CD4-positive, alpha-beta T cell treated with Interleukin-17A for 4 hours (primary cell): ENCODE measurements around the gene SIL1.
"Not testable (repeated sequence)": the region's sequence is repeated elsewhere in the genome, so short reads cannot be mapped to it uniquely, and the experiment has no call there.

Experiments used
- DNase-seq: peaks from one replicate; pipeline ENCODE4 v3.0.0-alpha.2; 2020; ENCODE audit warnings: mixed read lengths

The SIL1 gene

DNA sequence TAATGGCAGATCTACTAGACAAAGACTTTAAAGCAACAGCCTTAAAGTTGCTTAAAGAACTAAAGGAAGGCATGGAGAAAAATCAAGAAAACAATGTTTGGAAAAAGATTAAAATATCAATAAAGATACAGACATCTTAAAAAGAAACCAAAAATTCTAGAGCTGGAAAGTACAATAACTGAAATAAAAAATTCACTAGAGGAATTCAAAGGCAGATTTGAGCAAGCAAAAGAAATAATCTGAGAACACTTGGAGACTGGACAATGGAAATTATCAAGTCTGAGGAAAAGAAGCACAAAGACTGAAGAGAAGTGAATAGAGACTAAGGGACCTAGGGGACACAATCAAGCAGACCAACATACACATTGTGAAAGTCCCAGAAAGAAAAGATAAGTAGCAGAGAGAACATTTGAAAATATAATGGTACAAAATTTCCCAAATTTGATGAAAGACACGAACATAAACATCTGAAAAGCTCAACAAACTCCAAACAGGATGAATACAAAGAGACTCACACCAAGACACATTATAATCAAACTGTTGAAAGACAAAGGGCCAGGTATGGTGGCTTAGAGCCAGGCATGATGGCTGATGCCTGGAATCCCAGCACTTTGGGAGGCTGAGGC lies 26.3 kb downstream of the SIL1 start:
- DNase-seq, result no peak

DNA sequence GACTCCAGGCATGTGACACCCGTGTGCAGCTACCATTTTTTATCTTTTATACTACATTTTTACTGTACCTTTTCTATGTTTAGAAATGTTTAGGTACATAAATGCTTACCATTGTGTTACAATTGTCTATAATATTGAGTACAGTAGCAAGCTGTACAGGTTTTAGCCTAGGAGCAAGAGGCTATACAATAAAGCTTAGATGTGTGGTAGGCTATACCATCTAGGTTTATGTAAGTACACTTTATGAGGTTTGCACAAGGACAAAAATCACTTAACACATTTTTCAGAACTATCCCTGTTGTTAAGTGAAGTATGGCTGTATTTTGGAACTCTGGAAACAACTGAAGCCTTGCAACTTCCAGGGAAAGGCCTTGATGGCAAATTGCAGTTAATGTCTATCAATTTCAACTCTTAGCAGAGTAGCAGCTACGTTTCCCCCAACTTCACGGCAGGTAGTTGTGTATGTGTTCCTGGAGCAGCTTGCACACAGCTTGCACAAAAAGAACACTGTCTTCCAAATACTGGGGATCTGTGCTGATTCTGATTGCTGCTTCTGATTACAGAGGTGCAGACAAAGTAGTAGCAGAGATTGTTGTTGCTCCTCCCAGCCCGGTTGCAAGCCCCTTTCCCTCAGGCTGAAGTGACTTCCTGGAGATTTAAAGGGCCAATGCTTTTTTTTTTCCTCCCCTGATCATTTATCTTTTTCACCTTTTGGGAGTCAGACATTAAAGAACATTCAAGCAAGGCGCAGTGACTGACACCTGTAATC lies 30.0 kb downstream of the SIL1 start:
- DNase-seq, result no peak

DNA sequence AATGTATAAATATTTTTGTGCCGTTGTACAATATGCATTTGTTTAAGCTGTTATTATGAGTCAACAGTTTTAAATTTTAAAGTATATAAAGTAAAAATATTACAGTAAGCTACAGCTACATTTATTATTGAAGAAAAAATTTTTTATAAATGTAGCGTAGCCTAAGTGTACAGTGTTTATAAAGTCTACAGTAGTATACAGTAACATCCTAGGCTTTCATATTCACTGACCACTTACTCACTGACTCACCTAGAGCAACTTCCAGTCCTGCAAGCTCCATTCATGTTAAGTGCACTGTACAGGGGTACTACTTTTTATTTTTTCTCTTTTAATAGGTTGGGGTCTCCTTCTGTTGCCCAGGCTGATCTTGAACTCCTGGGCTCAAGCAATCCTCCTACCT lies 30.6 kb downstream of the SIL1 start:
- DNase-seq, result no peak

DNA sequence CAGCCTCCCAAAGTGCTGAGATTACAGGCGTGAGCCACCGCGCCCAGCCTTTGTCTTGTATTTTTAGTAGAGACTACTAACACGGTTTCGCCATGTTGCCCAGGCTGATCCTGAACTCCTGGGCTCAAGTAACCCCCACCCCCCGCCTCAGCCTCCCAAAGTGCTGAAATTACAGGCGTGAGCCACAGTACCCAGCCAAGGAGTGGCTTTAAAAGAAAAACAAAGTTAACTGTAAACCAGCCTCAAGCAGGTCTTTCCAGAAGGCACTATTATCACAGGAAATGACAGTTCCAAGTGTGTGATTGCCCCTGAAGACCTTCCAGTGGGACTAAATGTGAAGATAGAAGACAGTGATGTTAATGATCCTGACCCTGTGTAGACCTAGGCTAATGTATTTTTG lies 31.1 kb downstream of the SIL1 start:
- no peak for DNase-seq

DNA sequence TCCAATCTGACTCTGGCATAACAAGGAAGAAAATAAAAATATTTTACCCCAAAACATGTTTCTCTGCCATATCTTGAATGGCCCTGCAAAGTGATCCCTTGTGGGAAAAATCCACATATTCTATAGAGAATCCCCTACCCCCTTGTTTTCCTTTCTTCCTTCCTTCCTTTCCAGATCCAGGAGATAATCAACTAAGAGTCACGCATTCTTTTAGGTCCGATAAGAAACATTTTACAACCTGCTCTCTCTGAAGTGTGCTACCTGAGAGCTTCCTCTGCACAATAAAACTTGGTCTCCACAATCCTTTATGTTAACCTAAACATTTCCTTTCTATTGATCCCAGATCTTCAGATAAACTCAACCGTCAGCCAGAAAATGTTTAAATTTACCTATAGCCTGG lies 33.3 kb downstream of the SIL1 start:
- not testable (repeated sequence) for DNase-seq

DNA sequence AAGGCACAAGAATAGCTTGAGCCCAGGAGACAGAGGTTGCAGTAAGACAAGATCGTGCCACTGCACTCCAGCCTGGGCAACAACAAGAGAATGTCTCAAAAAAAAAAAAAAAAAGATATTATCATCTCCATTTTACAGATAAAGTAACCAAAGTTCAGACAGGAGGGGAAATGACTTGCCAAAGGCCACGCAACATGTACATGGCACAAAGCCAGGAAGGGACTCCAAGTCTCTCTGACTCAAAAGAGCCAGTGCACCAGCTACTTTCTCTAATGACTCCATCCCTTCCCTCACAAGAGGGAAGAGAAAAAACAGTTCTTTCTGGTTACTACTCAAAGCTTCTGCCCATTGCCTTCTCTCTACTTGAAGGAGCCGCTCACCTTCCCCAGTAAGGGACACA lies 34.1 kb downstream of the SIL1 start:
- DNase-seq, result no peak

DNA sequence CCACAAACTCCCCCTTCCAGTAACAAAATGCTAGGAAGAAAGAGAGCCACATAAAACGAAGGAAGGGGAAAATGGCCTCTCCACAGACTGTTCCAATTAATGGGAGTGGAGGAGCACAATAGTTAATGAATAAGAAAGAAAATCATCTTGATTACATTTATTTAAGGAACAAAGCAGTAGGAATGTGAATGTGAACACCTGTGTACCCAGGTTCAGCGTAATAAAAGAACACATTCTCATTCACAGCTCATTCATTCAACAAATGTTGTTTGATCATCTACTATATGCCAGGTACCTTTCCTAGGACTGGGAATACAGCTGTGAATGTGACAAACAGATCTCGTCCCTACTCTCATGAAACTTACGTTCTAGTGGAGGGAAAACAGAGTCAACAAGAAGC lies 35.7 kb downstream of the SIL1 start:
- no peak for DNase-seq

DNA sequence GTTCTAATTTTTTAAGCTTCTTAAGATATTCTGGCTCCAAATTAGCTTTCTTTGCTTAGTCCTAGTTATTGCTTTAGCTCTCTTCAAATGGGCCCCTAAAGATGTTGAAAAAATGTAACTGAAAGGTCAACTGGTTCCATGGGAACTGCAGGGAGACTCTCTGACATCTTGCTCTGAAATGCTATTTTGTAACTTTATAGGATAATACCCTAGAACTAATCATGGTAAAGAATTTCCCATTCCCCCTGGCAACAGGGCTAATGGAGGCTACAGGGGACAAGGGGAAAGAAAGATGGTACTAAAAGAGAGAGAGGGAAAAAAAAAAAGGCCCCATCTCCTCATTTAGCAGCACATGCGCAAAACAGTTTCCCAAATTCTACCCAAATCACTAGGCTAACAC lies 39.4 kb downstream of the SIL1 start:
- no peak for DNase-seq

DNA sequence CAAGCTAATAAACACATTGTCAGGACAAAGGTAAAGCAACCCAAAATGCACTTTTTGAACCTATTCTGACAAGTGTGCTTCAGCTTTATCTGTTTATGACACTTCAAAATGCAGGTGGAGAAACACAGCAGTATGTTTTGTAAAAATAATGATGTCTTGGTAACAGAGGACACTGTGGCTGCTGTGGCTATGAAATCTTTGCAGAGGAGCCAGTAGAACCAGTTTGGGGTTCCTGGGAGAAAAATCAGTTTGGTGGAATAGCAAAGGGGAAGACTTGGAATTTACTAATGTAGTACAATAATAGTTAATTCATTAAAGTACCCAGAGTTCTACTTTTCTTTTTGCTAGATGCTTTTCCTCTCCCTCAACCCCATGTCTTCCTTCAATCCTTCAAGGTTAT lies 40.6 kb downstream of the SIL1 start:
- DNase-seq, result no peak

DNA sequence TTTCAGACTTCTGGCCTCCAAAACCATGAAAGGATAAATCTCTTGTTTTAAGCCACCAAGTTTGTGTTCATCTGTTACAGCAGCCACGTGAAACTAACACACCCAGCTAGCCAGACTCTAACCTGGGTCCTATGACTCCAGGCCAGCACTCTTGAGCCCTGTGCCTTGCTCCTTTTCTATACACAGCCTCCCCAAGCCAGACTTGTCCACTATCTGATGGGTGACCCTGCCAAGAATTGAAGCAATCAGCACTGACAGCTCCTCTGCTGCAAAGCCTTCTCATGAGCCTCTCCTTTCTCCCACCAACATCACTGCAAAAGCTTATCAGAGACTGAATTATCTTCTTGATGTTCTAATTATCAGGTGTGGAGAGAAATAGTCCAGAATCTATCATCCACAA lies 41.4 kb downstream of the SIL1 start:
- no peak for DNase-seq

DNA sequence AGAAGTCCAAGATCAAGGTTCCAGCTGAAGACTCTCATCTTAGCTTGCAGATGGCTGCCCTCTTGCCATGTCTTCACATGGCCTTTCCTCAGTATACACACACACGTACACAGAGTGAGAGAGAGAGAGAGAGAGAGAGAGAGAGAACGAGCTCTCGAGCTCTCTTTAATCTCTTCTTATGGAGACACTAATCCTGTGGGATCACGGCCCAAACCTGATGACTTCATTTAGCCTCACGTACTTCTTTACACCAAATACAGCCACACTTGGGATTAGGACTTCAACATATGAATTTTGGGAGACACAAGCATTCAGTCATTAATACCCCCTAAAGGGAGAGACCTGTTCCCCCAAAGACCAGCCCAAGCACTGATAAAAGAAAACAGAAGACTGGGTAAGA lies 42.8 kb downstream of the SIL1 start:
- no peak for DNase-seq

DNA sequence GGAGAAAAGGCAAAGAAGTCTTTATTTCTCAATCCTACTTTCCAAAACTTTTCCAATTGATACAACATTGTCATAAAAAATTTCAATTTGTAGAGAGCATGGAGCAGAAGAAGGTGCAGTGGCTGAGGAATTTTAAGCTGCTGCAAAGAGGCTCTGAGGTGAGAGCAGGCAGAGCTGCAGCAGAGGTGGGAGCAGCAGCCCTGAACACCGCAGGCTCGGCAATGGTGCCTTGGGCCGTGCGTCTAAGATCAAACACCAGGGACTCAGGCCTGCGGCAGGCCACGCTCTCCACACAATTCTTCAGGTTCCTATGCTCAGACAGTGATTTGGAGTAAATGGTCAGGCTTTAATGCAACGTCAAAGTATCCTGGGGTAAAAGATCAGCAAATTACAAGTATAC lies 46.3 kb downstream of the SIL1 start:
- DNase-seq, result no peak

DNA sequence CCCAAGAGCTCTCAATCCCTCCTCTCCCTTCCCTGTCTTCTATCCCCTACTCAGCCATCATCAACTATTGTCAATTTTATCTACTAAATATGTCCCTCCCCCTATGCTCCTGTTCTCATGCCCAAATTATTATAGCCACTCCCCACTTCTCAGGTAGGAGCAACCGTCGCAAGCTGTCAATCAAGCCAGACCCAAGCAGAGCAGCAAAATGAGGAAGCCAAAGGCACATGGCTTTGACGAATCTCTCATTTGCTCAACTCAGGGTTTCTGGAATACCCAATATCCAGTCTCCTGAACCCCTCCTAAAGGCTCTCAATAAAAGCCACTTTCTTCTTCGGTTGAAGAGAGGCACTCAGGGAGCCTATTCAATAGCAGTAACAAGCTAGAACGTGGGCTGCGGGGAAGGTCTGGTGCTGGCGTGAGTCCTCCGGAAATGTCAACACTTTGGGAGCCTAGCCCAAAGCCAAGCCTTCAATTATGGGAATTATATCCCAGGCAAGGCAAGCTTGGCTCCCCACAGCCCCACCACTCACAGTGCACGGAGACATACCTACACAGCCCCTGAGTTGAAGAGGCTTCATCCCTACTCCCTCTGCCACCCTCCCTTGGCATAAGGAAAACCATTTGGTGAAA lies 47.7 kb downstream of the SIL1 start:
- DNase-seq, result no peak

DNA sequence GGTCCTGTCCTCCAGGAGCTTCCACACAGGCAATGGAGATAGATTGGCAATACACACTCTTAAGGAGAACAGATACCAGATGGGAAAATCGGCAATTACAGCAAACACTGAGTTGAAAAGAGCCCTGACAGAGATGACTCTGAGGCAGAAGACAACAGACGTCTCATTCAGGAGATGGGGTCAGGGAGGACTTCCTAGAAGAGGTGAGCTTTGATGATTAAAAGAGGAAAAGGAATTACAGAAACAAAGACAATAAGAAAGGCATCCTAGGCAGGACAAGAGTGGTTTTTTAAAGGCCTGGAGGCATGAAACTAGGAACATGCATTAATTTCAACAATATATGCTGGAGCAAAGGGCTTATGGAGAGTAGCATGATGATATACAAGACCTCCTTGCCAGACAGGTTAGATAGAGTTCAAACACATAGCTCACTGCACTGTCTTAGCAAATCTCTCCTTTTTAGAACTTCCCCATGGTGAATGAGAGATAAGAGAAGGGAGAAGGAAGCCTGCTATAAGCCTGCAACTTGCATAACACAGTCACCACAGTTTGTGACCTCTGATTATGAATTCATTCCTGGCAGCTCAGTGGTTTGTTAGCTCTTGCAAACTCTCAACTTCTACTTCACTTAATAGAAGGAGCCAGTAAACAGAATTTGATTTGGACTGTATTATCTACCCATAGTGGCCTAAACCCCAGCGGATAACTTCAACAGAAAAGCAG lies 48.5 kb downstream of the SIL1 start:
- DNase-seq, result no peak

DNA sequence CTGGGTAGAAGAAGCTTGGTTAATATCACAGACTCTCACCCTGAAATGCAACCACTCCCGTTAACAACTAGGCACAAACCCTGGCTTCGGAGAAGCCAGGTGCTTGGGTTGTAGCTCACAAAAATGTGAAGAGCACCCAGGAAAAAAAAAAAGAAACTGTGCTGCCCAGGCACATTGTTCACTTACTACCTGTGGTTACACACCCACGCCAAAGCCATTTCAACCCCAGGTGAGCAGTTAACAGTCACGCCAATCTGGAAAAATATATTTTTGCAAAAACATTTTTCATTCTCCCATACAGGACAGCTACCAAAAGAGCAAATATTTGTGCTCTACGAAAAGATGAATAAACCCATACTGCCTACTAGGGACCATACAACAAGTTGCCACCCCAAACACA lies 49.2 kb downstream of the SIL1 start:
- DNase-seq, result no peak

DNA sequence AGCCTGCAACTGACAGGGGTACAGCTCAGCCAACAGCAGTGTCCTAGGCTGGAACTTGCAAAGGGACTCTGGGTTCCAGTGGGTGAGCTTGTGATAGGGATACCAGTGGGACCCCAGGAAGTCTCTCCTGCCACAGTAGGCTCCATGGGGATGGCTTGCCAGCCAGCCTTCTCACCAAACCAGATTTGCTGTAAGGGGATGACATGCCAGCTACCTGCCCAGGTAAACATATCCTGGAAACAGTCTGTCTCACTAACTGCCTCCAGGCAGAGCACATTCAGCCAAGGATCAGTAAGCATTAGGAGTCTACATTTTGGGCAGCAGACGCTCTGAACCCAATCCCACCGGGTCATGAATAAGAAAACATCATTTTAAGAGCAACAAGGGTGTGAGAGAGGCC lies 49.9 kb downstream of the SIL1 start:
- DNase-seq, result no peak

DNA sequence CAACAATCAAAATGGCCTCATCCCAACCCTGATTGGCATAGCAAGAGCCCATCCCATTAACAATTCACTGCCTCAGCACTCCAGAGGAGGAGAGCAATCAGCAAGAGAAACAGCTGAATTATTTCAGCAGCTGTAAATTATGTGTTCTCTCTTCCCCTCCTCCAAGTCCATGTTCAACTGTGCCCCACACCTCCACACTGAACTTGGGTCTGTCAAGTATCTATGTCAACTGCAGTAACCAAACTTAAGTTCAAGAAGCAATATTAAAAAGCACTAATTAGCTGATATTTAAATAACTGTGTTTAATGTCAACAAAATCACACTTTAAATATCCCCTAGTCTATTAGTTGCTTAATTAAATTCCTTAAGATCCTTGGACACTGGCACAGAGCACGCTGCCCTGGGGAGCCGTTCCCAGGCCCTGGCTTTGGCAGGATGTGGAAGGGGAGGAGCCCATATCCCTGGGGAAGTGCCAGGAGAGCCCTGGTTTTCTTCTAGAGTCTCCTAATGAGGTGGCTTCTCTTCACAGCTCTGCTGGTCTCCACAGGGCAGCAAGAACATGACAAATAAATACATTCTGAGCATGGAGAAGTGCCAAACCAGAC lies 50.6 kb downstream of the SIL1 start:
- no peak for DNase-seq

DNA sequence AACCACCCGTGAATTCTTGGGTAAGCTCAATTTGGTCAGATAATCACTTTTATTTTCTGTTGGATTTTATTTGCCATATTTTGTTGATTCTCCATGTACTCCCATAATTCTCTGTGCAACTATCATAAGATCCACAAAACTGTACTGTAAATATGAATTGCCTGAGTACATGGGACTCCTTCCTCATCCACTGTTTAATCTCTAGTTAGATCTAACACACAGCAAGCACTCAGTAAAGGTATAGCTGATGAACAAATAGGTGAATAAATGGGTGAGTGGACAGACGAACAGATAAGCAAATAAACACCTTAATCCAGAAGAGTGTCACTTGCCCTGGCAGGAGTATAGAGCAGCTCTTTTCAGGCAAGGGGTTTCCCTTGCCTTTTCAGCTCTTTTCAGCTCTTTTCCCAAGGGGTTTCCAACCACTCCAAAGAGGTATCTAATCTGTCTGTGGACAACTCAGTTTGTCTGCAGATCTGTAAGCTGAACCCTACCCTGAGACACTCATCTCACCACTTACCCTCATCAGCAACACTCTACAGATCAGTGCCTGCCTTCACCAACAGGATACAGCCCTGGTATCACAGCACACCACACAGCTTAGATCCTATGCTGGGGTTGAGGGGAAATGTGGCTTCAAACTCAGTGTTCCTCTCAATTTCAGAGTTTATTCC lies 51.2 kb downstream of the SIL1 start:
- DNase-seq, result no peak

DNA sequence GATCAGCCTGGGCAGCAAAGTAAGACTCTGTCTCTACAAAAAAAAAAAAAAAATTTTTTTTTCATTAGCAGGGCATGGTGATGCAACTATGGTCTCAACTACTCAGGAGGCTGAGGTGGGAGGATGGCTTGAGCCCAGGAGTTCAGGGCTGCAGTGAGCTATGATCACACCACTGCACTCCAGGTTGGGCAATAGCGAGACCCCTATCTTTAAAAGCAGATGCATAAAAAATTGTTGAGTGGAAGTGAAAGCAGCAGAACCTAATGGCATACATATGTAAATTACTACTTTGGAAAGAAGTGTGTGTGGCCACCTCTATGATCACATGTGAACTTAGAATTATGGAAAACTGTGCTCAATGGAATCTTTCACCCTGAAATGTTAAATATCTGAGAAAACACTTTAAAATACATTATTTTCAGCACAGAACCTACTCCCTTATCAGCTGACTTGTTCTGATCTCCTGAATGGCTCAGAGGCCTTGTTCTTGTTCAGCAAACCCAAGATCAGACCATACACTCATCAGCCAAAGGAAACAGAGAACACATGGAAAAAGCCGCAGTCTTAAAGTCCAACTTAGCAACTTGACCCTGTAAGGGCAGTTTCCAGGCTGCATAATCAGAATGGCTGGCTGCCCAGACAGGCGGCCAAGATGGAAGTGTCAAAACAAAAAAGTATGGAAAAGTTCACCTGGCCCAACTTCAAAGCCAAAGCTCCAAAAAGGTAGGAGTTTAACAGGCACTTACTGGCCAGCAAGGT lies 56.5 kb downstream of the SIL1 start:
- DNase-seq, result no peak

DNA sequence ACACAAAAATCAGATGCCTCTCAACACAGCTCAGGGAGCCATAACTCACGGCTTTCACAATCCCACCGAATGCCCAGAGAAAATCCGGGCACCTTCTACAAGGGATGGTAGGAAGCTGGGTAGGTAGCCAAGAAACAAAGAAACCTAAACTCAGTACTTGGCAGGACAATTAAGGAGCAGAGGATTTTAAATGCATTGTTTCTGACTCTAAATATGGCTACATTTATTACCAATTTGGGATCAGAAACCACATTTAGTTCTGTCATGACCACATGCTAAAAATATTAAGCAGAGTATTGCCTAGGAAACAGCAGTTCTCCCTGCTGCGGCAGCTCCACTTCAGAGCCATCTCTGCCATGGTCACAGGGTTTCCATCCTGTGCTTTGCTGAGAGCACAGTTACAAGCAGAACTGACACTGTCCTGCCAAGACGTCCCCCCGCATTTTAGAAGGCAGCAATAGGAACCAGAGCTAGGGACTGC lies 57.5 kb downstream of the SIL1 start:
- no peak for DNase-seq

DNA sequence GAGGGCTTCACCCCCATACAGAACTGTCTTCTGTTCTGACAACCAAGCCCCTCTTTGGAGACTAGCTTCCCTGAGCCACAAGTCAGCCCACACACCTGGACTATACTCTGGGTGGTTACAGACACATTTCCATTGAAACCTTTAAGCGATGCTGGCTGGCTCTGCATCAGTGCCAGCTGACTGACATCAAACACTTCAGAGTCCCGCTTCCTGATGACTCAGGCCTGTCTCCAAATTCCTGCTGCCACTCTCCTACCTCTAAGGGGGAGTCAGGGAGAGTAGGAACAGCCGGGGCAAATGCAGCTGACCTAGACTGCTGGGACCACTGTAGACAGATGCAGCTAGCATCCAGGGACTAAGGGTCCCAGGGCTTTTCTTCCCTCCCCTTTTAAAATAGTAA lies 59.4 kb downstream of the SIL1 start:
- no peak for DNase-seq

DNA sequence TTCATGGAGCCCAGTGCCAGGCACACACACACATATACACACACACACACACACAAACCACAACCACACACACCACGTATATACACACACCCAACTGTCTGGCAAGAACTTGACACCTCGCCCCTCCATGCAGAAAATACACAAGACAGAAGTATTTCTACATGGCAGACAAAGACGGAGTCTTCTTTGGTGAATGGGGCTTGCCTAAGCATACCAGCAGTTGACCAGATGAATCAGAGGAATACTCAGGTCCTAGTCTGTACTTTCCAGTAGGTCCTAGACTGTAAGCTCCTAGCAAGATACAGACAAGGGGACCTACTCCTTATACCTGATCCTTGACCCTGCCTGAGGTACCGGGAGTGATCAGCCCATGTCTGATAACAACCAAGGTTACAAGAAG lies 60.1 kb downstream of the SIL1 start:
- no peak for DNase-seq
